Small intestine (tissue), 7 donors: ENCODE measurements around the gene PGA3. TPM values are rescaled to one million over a fixed set of nuclear protein-coding genes. Genes with fewer than 3 reads are reported as not detected.
"Not testable (repeated sequence)": the region's sequence is repeated elsewhere in the genome, so short reads cannot be mapped to it uniquely, and the experiment has no call there.

ENCODE experiments used
- DNase-seq, 2 donors: peaks; one replicate each; pipeline versions ENCODE4 v3.0.0 to v3.0.0-alpha.2; 2013
- FAIRE-seq: peaks from 2 replicates; lab custom pipeline; 2012; peaks lifted over from hg19 to GRCh38; lab: Jason Lieb, UNC
- H3K27ac ChIP-seq, 3 donors: one replicate each; pipeline ENCODE4 v1.5.1; 2013; ENCODE audit warnings: low read length in 2 of 3, mild to moderate bottlenecking in 2 of 3, control low read depth in 1 of 3, inconsistent platforms in 1 of 3, low read depth in 1 of 3, moderate library complexity in 1 of 3
- H3K27me3 ChIP-seq, 3 donors: one replicate each; pipeline ENCODE4 v1.6.1; 2013; ENCODE audit warnings: low read length in 3 of 3, inconsistent platforms in 1 of 3; ENCODE audit not compliant: control insufficient read depth in 3 of 3, insufficient read depth in 3 of 3
- H3K36me3 ChIP-seq, 3 donors: one replicate each; pipeline ENCODE4 v1.6.1; 2013; ENCODE audit warnings: low read length in 3 of 3, inconsistent platforms in 1 of 3, low read depth in 1 of 3, mild to moderate bottlenecking in 1 of 3, moderate library complexity in 1 of 3; ENCODE audit not compliant: control insufficient read depth in 3 of 3, insufficient read depth in 2 of 3
- H3K4me1 ChIP-seq, 3 donors: one replicate each; pipeline ENCODE4 v1.6.1; 2013; ENCODE audit warnings: low read length in 2 of 3, inconsistent platforms in 1 of 3, low read depth in 1 of 3, mild to moderate bottlenecking in 1 of 3, moderate library complexity in 1 of 3; ENCODE audit not compliant: control insufficient read depth in 3 of 3, insufficient read depth in 2 of 3
- H3K4me3 ChIP-seq, 3 donors: one replicate each; pipeline ENCODE4 v1.5.1; 2013; ENCODE audit warnings: low read length in 3 of 3, control low read depth in 1 of 3, inconsistent platforms in 1 of 3, low read depth in 1 of 3, mild to moderate bottlenecking in 1 of 3, moderate library complexity in 1 of 3
- H3K9me3 ChIP-seq, 2 donors: one replicate each; pipeline ENCODE4 v1.6.1; 2013; ENCODE audit warnings: low read depth in 1 of 2, low read length in 1 of 2; ENCODE audit not compliant: control insufficient read depth in 2 of 2, insufficient read depth in 1 of 2
- WGBS, 3 donors: extraction: QIAGEN DNeasy Blood & Tissue Kit; methylation state at CpG; one replicate each; pipeline ENCODE4 v1.1.7; 2013; 5-methylcytosine and 5-hydroxymethylcytosine counted together
- polyA plus RNA-seq, 4 donors: library from polyadenylated mRNA; stranded (reverse) in 3 of 4; unstranded in 1 of 4; fragments of 200-250 nt in 3 of 4; fragments of 120-200 nt in 1 of 4; gene quantifications; one replicate each; pipeline versions ENCODE4 v1.2.1 to v1.2.3, GENCODE V29; 2013
- donor health status: healthy with polysubstance abuse.
- donor health status: control.
- donor health status: control.
- donor health status: Bipolar disorder and iron deficiency.
- donor health status: healthy.

PGA3 gene
- polyA plus RNA-seq, 4 donors: 0.47 to 86.2 (median 8.5) TPM

GRCh38 chr11:61203873-61204272 lies 558 bp downstream of the PGA3 start:
- H3K9me3 ChIP-seq, H3K27ac ChIP-seq, FAIRE-seq, H3K4me3 ChIP-seq, H3K36me3 ChIP-seq, DNase-seq, H3K27me3 ChIP-seq, H3K4me1 ChIP-seq: not testable (repeated sequence)
- 17% methylated on average over 1 of the region's 5 CpGs; no CpG with 5 or more reads in 2 of the 3 donors for WGBS, 3 donors

GRCh38 chr11:61204502-61205059 lies 1.3 kb downstream of the PGA3 start:
- FAIRE-seq, H3K4me1 ChIP-seq, DNase-seq, H3K4me3 ChIP-seq, H3K36me3 ChIP-seq, H3K9me3 ChIP-seq, H3K27me3 ChIP-seq, H3K27ac ChIP-seq: not testable (repeated sequence)
- WGBS, 3 donors: 72 to 74% (median 73%) methylated on average over 14 of the region's 14 CpGs

DNA sequence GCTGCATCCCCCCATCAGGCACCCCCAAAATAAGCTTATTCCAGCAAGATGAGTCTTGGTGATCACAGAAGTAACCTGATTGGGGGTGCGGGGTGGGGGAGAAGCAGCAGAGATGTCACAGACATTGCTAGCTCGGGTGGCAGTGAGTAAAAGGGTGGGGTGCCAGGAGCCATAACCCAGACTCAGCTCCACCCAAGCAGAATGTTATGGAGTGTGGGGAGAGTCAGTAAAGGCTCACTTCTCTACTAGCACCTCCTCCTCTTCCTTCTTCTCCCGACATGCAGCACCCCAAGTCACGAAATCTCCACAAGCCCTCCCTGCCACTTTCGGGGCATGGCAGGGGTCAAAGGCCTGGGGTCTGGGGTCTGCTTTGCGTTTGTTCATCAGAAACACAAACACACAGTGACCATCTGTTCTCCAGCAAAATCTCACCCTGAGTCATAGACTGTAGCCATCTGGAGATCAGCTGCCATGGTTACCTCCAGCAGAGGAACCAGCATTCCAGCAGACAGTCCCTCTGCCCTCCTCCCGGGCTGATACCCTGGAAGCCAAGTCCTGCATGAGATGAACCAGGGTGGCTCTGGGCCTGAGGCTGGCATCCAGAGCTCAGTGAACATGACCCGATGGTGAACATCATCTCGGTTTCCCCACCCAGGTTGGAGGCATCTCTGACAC lies 4.5 kb downstream of the PGA3 start:
- WGBS, 3 donors: no CpG with 5 or more reads among the region's 9 CpGs
- not testable (repeated sequence) for FAIRE-seq, H3K4me3 ChIP-seq, H3K36me3 ChIP-seq, DNase-seq, H3K4me1 ChIP-seq, H3K27ac ChIP-seq, H3K27me3 ChIP-seq, H3K9me3 ChIP-seq

DNA sequence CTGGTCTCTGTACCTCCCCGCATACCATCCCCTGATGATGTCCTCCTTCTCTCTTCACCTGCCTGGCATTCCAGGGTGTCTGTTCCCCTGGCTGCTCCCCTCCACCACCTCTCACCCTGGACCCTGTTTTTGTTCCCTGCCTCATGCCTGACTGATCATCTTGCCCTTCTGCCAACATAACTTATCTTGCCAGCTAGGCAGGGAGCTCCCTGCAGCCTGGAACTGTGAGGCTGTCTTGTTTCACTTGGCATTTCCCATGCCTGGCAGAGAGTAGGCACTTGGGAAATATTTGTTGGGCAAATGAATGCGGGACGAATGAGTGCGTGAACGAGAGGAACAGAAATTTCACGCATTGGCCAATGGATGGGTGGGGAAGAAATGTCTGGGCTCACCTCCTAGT lies 7.3 kb downstream of the PGA3 start:
- H3K4me3 ChIP-seq, H3K27me3 ChIP-seq, DNase-seq, H3K4me1 ChIP-seq, H3K9me3 ChIP-seq, FAIRE-seq, H3K27ac ChIP-seq, H3K36me3 ChIP-seq: not testable (repeated sequence)
- no CpG with 5 or more reads among the region's 6 CpGs for WGBS, 3 donors

- H3K9me3 ChIP-seq: not testable (repeated sequence)
Observed at GRCh38 chr11:61211327-61211952, 8.1 kb downstream of the PGA3 start.

GRCh38 chr11:61212202-61212601 lies 8.9 kb downstream of the PGA3 start:
- not testable (repeated sequence) for H3K4me1 ChIP-seq, H3K36me3 ChIP-seq, H3K4me3 ChIP-seq, FAIRE-seq, H3K9me3 ChIP-seq, DNase-seq, H3K27me3 ChIP-seq, H3K27ac ChIP-seq
- WGBS, 3 donors: no CpG with 5 or more reads among the region's 15 CpGs

More at GRCh38 chr11:61211327-61211952, 8.1 kb downstream of the PGA3 start:
- WGBS, 3 donors: 71 to 76% (median 73%) methylated on average over 7 of the region's 10 CpGs
- not testable (repeated sequence) for H3K4me3 ChIP-seq, H3K27me3 ChIP-seq, H3K27ac ChIP-seq, DNase-seq, H3K4me1 ChIP-seq, FAIRE-seq, H3K36me3 ChIP-seq

- H3K27ac ChIP-seq, H3K9me3 ChIP-seq, H3K36me3 ChIP-seq, DNase-seq, FAIRE-seq, H3K4me3 ChIP-seq, H3K27me3 ChIP-seq, H3K4me1 ChIP-seq: not testable (repeated sequence)
- no CpG with 5 or more reads among the region's 3 CpGs for WGBS, 3 donors
Observed at GRCh38 chr11:61213711-61214324, 10.5 kb downstream of the PGA3 start.

DNA sequence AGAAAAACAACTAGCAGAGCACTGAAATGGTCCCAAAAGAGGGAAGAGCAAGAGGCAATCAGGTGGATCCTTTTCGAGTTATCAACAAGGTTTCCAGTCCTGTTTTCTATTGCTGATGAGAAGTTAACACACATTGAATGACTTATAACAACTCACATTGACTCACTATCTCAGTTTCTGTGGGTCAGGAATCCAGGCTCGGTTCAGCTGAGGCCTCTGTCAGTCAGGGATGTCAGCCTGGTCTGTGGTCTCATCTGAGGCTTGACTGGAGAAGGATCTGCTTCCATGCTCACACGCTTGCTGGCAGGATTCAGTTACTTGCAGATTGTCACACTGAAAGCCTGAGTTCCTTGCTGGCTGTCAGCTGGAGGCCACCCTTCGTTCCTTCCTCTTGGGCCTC lies 15.0 kb downstream of the PGA3 start:
- not testable (repeated sequence) for H3K36me3 ChIP-seq, H3K9me3 ChIP-seq, DNase-seq, H3K4me3 ChIP-seq, FAIRE-seq, H3K27me3 ChIP-seq, H3K4me1 ChIP-seq, H3K27ac ChIP-seq
- WGBS, 3 donors: no CpG with 5 or more reads among the region's 4 CpGs
